Measurements from ENCODE around the gene LRRK1.

Gene LRRK1

DNA sequence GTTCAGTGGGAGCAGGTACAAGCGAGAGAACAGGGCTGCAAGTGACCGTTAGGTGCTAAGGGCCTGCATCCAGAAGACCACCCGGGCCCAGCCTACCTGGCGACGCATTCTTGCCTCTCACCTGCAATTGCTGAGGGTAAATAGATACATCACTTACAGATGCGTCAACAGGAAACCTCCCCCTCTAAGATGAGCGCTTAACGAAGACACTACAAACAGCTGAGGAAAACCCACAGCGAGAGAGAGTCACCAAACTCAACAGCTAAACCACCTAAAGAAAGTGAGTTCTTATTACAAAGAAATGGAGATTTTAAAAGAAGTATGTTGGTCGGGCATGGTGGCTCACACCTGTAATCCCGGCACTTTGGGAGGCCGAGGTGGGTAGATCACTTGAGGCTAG, 174.8 kb downstream of the LRRK1 start:
- TF ChIP-seq CEBPB (IDR thresholded peaks at IDR 0.05), result no peak
- TF ChIP-seq RAD21 (IDR thresholded peaks at IDR 0.05; ENCODE audit: low read depth), result no peak
- TF ChIP-seq EGR1 (IDR thresholded peaks at IDR 0.05), result no peak
- TF ChIP-seq FOXM1 (IDR thresholded peaks at IDR 0.05; ENCODE audit: borderline replicate concordance, low read depth), result no peak
- TF ChIP-seq, protein P1, sequence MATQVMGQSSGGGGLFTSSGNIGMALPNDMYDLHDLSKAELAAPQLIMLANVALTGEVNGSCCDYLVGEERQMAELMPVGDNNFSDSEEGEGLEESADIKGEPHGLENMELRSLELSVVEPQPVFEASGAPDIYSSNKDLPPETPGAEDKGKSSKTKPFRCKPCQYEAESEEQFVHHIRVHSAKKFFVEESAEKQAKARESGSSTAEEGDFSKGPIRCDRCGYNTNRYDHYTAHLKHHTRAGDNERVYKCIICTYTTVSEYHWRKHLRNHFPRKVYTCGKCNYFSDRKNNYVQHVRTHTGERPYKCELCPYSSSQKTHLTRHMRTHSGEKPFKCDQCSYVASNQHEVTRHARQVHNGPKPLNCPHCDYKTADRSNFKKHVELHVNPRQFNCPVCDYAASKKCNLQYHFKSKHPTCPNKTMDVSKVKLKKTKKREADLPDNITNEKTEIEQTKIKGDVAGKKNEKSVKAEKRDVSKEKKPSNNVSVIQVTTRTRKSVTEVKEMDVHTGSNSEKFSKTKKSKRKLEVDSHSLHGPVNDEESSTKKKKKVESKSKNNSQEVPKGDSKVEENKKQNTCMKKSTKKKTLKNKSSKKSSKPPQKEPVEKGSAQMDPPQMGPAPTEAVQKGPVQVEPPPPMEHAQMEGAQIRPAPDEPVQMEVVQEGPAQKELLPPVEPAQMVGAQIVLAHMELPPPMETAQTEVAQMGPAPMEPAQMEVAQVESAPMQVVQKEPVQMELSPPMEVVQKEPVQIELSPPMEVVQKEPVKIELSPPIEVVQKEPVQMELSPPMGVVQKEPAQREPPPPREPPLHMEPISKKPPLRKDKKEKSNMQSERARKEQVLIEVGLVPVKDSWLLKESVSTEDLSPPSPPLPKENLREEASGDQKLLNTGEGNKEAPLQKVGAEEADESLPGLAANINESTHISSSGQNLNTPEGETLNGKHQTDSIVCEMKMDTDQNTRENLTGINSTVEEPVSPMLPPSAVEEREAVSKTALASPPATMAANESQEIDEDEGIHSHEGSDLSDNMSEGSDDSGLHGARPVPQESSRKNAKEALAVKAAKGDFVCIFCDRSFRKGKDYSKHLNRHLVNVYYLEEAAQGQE (IDR thresholded peaks at IDR 0.05; ENCODE audit: low read depth), result no peak
- no peak for TF ChIP-seq EP300 (IDR thresholded peaks at IDR 0.05; ENCODE audit: borderline replicate concordance)
- TF ChIP-seq TCF12 (IDR thresholded peaks at IDR 0.05; ENCODE audit: low read depth), result no peak
- TF ChIP-seq YY1 (IDR thresholded peaks at IDR 0.05; ENCODE audit: low read depth), result no peak
- no peak for TF ChIP-seq ZBTB7A (IDR thresholded peaks at IDR 0.05; ENCODE audit: low read depth)
- no peak for TF ChIP-seq NFIC (IDR thresholded peaks at IDR 0.05)
- TF ChIP-seq, protein P2, sequence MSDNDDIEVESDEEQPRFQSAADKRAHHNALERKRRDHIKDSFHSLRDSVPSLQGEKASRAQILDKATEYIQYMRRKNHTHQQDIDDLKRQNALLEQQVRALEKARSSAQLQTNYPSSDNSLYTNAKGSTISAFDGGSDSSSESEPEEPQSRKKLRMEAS (IDR thresholded peaks at IDR 0.05), result no peak
- no peak for TF ChIP-seq TAF1 (IDR thresholded peaks at IDR 0.05; ENCODE audit: low read depth)
- TF ChIP-seq, protein P3, sequence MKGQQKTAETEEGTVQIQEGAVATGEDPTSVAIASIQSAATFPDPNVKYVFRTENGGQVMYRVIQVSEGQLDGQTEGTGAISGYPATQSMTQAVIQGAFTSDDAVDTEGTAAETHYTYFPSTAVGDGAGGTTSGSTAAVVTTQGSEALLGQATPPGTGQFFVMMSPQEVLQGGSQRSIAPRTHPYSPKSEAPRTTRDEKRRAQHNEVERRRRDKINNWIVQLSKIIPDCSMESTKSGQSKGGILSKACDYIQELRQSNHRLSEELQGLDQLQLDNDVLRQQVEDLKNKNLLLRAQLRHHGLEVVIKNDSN (IDR thresholded peaks at IDR 0.05), result no peak
- no peak for TF ChIP-seq TEAD4 (IDR thresholded peaks at IDR 0.05)
- no peak for TF ChIP-seq CREB1 (IDR thresholded peaks at IDR 0.05; ENCODE audit: low read depth)

DNA sequence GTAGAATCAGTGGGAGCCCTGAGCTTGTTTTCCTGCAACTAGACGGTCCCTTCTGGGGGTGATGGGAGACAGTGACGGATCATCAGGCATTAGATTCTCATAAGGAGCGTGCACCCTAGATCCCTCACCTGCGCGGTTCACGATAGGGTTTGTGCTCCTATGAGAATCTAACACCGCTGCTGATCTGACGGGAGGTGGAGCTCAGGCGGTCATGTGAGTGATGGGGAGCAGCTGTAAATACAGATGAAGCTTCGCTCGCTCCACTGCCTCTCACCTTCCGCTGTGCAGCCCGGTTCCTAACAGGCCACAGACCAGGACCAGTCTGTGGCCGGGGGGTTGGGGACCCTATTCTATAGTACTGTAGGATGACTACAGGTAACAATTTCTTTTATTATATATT, 178.0 kb downstream of the LRRK1 start:
- TF ChIP-seq, protein P3 (IDR thresholded peaks at IDR 0.05), result no peak
- no peak for TF ChIP-seq CEBPB (IDR thresholded peaks at IDR 0.05)
- no peak for TF ChIP-seq TAF1 (IDR thresholded peaks at IDR 0.05; ENCODE audit: low read depth)
- TF ChIP-seq CREB1 (IDR thresholded peaks at IDR 0.05; ENCODE audit: low read depth), result no peak
- no peak for TF ChIP-seq EGR1 (IDR thresholded peaks at IDR 0.05)
- TF ChIP-seq ZBTB7A (IDR thresholded peaks at IDR 0.05; ENCODE audit: low read depth), result no peak
- TF ChIP-seq EP300 (IDR thresholded peaks at IDR 0.05; ENCODE audit: borderline replicate concordance), result no peak
- TF ChIP-seq TEAD4 (IDR thresholded peaks at IDR 0.05), result no peak
- TF ChIP-seq, protein P1 (IDR thresholded peaks at IDR 0.05; ENCODE audit: low read depth), result no peak
- no peak for TF ChIP-seq FOXM1 (IDR thresholded peaks at IDR 0.05; ENCODE audit: borderline replicate concordance, low read depth)
- no peak for TF ChIP-seq NFIC (IDR thresholded peaks at IDR 0.05)
- TF ChIP-seq TCF12 (IDR thresholded peaks at IDR 0.05; ENCODE audit: low read depth), result no peak
- TF ChIP-seq RAD21 (IDR thresholded peaks at IDR 0.05; ENCODE audit: low read depth), result no peak
- TF ChIP-seq, protein P2 (IDR thresholded peaks at IDR 0.05), result no peak
- TF ChIP-seq YY1 (IDR thresholded peaks at IDR 0.05; ENCODE audit: low read depth), result no peak

DNA sequence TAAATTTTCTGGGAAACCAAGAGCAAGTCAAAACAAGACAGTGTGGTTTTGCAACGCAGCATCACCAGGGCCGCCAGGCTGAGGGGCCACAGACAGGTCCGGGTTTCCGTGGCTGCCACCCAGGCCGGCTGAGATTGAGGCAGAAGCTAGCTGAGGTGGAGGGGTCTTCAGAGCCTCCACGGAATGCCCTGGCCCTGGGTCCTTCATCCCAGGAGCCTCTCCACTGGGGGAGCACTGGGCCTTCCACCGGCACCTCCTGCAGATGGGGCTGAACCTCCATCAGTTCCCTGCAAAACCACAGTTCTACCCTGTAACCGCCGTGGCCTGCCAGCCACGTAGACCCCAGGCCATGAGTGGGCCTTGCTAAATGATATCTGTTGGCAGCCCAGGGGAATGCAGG, 180.0 kb downstream of the LRRK1 start:
- no peak for TF ChIP-seq ZBTB7A (IDR thresholded peaks at IDR 0.05; ENCODE audit: low read depth)
- no peak for TF ChIP-seq YY1 (IDR thresholded peaks at IDR 0.05; ENCODE audit: low read depth)
- TF ChIP-seq RAD21 (IDR thresholded peaks at IDR 0.05; ENCODE audit: low read depth), result no peak
- no peak for TF ChIP-seq TAF1 (IDR thresholded peaks at IDR 0.05; ENCODE audit: low read depth)

DNA sequence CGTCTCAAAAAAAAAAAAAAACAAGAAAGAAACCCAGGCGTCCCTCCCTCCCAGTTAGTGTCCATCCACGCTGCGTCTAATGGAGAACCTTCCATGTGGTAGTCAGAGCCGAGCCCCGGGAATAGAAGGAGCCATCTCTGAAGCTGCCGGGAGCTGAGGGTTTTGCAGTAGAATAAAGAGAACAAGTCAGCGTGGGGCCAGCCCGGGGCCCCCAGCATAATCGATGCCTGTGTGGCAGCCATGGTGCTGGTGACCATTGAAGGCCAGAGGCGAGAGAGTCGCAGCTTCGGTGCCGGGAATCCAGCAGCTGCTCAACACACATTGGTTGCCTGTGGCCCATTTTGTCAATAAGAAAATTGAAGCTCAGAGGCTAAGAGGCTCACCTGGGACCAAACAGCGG, 181.0 kb downstream of the LRRK1 start:
- TF ChIP-seq NFIC (IDR thresholded peaks at IDR 0.05) (no peak), YY1 (IDR thresholded peaks at IDR 0.05; ENCODE audit: low read depth) (no peak), RAD21 (IDR thresholded peaks at IDR 0.05; ENCODE audit: low read depth) (no peak), EGR1 (IDR thresholded peaks at IDR 0.05) (no peak)
- TF ChIP-seq, protein P2 (IDR thresholded peaks at IDR 0.05), result no peak

DNA sequence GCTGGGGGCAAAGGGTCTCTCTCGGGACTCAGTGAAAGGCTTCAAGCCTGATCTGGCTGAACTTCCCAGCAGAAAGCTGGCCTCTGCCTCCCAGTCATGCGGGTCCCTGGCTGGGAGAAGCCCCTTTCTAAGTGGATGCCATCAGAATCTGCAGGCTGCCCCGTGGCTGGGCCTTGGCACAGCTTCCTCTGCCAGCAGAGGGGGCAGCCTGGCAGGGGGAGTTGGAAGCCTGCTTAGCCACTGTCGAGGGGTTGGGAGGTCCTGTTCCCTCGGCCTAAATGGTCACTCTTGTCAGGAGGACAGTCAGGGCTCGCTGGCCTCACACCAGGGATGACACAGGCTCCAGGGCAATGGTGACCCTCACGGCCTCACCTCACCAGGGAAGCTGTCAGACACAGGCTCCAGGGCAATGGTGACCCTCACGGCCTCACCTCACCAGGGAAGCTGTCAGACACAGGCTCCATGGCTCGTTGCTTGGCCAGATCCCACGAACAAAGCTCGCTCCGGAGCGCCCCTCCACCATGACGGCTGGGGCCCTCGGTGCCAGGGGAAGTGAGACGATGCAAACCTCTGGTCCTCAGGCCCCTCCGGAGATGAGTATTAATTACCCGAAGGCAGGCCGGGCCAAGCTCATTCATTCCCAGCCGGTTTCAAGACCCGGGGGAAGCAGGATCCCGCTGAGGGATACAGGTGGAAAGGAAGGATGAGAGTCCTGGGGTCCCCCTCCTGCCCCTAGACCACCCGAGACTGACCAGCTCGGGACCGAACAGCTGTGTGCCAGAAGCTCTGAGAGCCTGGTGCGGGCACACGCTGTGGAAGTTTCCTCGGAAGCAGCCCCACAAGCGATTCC, 181.7 kb downstream of the LRRK1 start:
- TF ChIP-seq, protein P3 (IDR thresholded peaks at IDR 0.05), result no peak
- no peak for TF ChIP-seq RAD21 (IDR thresholded peaks at IDR 0.05; ENCODE audit: low read depth)
